A549 (cell line): Measurements from ENCODE around the gene ATP6V1B1. TPM values are rescaled to one million over a fixed set of nuclear protein-coding genes. Genes with fewer than 3 reads are reported as not detected.

Source experiments
- ATAC-seq, 2 experiments: fragments of 200-7000 bp in 1 of 2; fragments of >200 bp in 1 of 2; cut with Nextera tagmentation in 1 of 2; cut with Tn5 transposase in 1 of 2; 3 replicates each; pipeline versions ENCODE4 v1.8.0 to v1.9.1; 2018 to 2020; ENCODE audit warnings: mild to moderate bottlenecking in 1 of 2, moderate library complexity in 1 of 2
- CTCF ChIA-PET: fragments of 300-600 bp; sonication (Branson Sonifier 250); formaldehyde crosslinking; extraction: SDS; loops from one replicate; lab custom pipeline; 2021; ENCODE audit warnings: antibody characterized with exemption, inconsistent platforms; lab: Yijun Ruan, JAX
- POLR2A ChIA-PET: fragments of 350-600 bp; formaldehyde crosslinking; extraction: SDS; loops from one replicate; lab custom pipeline; 2021; ENCODE audit warnings: antibody characterized with exemption, inconsistent platforms; lab: Yijun Ruan, JAX
- DNase-seq, 2 experiments: peaks; one replicate each; pipeline versions ENCODE4 v3.0.0 to v3.0.0-alpha.2; 2011 to 2016; ENCODE audit warnings: low read depth in 1 of 2, low spot score in 1 of 2
- FAIRE-seq: peaks from 2 replicates; lab custom pipeline; 2011; peaks lifted over from hg19 to GRCh38; lab: Jason Lieb, UNC
- H3K27ac ChIP-seq, 2 experiments: fragments of >200 bp; sonication (Bioruptor Twin); formaldehyde crosslinking; 3 replicates each; pipeline ENCODE4 v1.5.1; 2016 to 2017
- H3K4me1 ChIP-seq: fragments of >200 bp; sonication (Bioruptor Twin); formaldehyde crosslinking; 3 replicates; pipeline ENCODE4 v1.6.1; 2016
- H3K4me2 ChIP-seq: fragments of >200 bp; sonication (Bioruptor Twin); formaldehyde crosslinking; 3 replicates; pipeline ENCODE4 v1.6.1; 2016
- H3K4me3 ChIP-seq: fragments of >200 bp; sonication (Bioruptor Twin); formaldehyde crosslinking; 3 replicates; pipeline ENCODE4 v1.5.1; 2016
- H3K9me3 ChIP-seq: fragments of >200 bp; sonication (Bioruptor Twin); formaldehyde crosslinking; 3 replicates; pipeline ENCODE4 v1.6.1; 2016
- BHLHE40 ChIP-seq: IDR thresholded peaks from 2 replicates; pipeline ENCODE4 v1.6.1; 2012; ENCODE audit warnings: low read depth, low read length, inconsistent platforms
- CBX2 ChIP-seq: fragments of 200-600 bp; sonication (generic); IDR thresholded peaks from 2 replicates; pipeline ENCODE4 v1.6.1; 2016; ENCODE audit warnings: low read depth, mild to moderate bottlenecking, borderline replicate concordance
- CBX8 ChIP-seq: fragments of 200-600 bp; sonication (generic); IDR thresholded peaks from 2 replicates; pipeline ENCODE4 v1.6.1; 2016
- CHD4 ChIP-seq: fragments of 200-600 bp; sonication (generic); IDR thresholded peaks from 2 replicates; pipeline ENCODE4 v1.6.1; 2016; ENCODE audit warnings: antibody characterized with exemption, mild to moderate bottlenecking, borderline replicate concordance
- ESRRA ChIP-seq: fragments of 150-350 bp; IDR thresholded peaks from 2 replicates; pipeline ENCODE4 v1.6.1; 2014; ENCODE audit warnings: mild to moderate bottlenecking, low read length, borderline replicate concordance
- FOSB ChIP-seq: fragments of 250-450 bp; sonication (Bioruptor Pico); IDR thresholded peaks from 2 replicates; pipeline ENCODE4 v1.5.0; 2020; ENCODE audit warnings: mild to moderate bottlenecking, moderate library complexity
- GATA3 ChIP-seq: IDR thresholded peaks from 2 replicates; pipeline ENCODE4 v1.6.1; 2012; ENCODE audit warnings: borderline replicate concordance
- HDAC2 ChIP-seq: fragments of 200-600 bp; sonication (generic); IDR thresholded peaks from 2 replicates; pipeline ENCODE4 v1.6.1; 2016
- HOXA7 ChIP-seq: fragments of 250-450 bp; sonication (Bioruptor Pico); IDR thresholded peaks from 2 replicates; pipeline ENCODE4 v1.5.0; 2020; ENCODE audit warnings: mild to moderate bottlenecking, moderate library complexity
- KDM5A ChIP-seq: fragments of 200-600 bp; sonication (generic); IDR thresholded peaks from 2 replicates; pipeline ENCODE4 v1.6.1; 2016; ENCODE audit warnings: antibody characterized with exemption, mild to moderate bottlenecking
- NFE2L2 ChIP-seq: fragments of 150-350 bp; conservative IDR thresholded peaks from 2 replicates; pipeline ENCODE4 v1.6.1; 2014; ENCODE audit warnings: low read length
- NPAS2 ChIP-seq: fragments of 250-450 bp; sonication (Bioruptor Pico); IDR thresholded peaks from 2 replicates; pipeline ENCODE4 v1.8.0; 2022; ENCODE audit warnings: mild to moderate bottlenecking, moderate library complexity, borderline replicate concordance
- NR3C1 ChIP-seq: fragments of >200 bp; sonication (Bioruptor Twin); formaldehyde crosslinking; IDR thresholded peaks from 3 replicates; pipeline ENCODE4 v1.6.1; 2017
- RAD21 ChIP-seq, 2 experiments: fragments of >200 bp in 1 of 2; sonication (Bioruptor Twin) in 1 of 2; formaldehyde crosslinking in 1 of 2; IDR thresholded peaks in 1 of 2; conservative IDR thresholded peaks in 1 of 2; 2 replicates in 1 of 2; 3 replicates in 1 of 2; pipeline ENCODE4 v1.6.1; 2012 to 2018; ENCODE audit warnings: inconsistent platforms in 1 of 2
- REST ChIP-seq: fragments of 200-600 bp; sonication (generic); IDR thresholded peaks from 2 replicates; pipeline ENCODE4 v1.6.1; 2016; ENCODE audit warnings: antibody characterized with exemption, mild to moderate bottlenecking, moderate library complexity
- RFX5 ChIP-seq: fragments of 450-650 bp; IDR thresholded peaks from 2 replicates; pipeline ENCODE4 v1.7.1; 2014; ENCODE audit warnings: antibody characterized with exemption, mild to moderate bottlenecking, moderate library complexity
- SMC3 ChIP-seq: fragments of >200 bp; sonication (Bioruptor Twin); formaldehyde crosslinking; IDR thresholded peaks from 3 replicates; pipeline ENCODE4 v1.6.1; 2018; ENCODE audit warnings: inconsistent platforms
- TP53 ChIP-seq: fragments of 250-450 bp; sonication (Bioruptor Pico); IDR thresholded peaks from 2 replicates; pipeline ENCODE4 v1.5.0; 2021; ENCODE audit warnings: mild to moderate bottlenecking, moderate library complexity
- USF2 ChIP-seq: fragments of 450-650 bp; IDR thresholded peaks from 2 replicates; pipeline ENCODE4 v1.6.1; 2014; ENCODE audit warnings: antibody characterized with exemption
- WGBS: methylation state at CpG from one replicate; pipeline ENCODE4 v1.1.6; 2017; ENCODE audit errors: missing lambda C conversion rate; 5-methylcytosine and 5-hydroxymethylcytosine counted together
- polyA plus RNA-seq, 4 experiments: library from polyadenylated mRNA; depleted of rRNA in 3 of 4; stranded (reverse); fragments of >200 nt; fragmentation: RNase III in 1 of 4; extraction: RNeasy Plus Mini Kit Qiagen cat#74134 plus additional on column Dnase treatment in 1 of 4; gene quantifications; 2 replicates in 3 of 4; 3 replicates in 1 of 4; pipeline ENCODE4 v1.2.3, GENCODE V29; 2011 to 2017

ATP6V1B1 gene
- polyA plus RNA-seq, 2 of the 4 experiments (the other 2 are of a cell fraction) = 1.9 to 2.5 TPM

GRCh38 chr2:70939001-70939838 is 3.5 kb downstream of the ATP6V1B1 start:
- POLR2A ChIA-PET = no interaction called here
- no peak for TF ChIP-seq BHLHE40
- no peak for TF ChIP-seq RAD21 (conservative IDR thresholded peaks at IDR 0.05 in 1 of 2, IDR thresholded peaks at IDR 0.05 in 1 of 2)
- FAIRE-seq = no peak
- H3K27ac ChIP-seq = no peak overlapping the region
- no peak overlapping the region for H3K4me3 ChIP-seq
- ATAC-seq = no peak
- CTCF ChIA-PET = interaction anchor here (0.8 to 31.9 kb wide), 6 partner anchors 0 to 77 kb away, joined by 4 to 512 read pairs (median 252); partner anchors contain the start of gene ATP6V1B1
- no peak overlapping the region for H3K4me2 ChIP-seq
- no peak for DNase-seq
- WGBS = 90% methylated on average over 30 of the region's 30 CpGs
- H3K9me3 ChIP-seq = no peaks in the 10 kb centered on the region
- no peaks in the 10 kb centered on the region for H3K4me1 ChIP-seq

GRCh38 chr2:70939839-70940580 is 4.3 kb downstream of the ATP6V1B1 start:
- 87% methylated on average over 10 of the region's 10 CpGs for WGBS
- ATAC-seq (no peak), FAIRE-seq (no peak), DNase-seq (no peak)
- TF ChIP-seq NR3C1 (no peak), ESRRA (no peak), REST (no peak), SMC3 (no peak), NPAS2 (CRISPR knock-in tag) (no peak), KDM5A (no peak), HDAC2 (no peak), RFX5 (no peak), FOSB (CRISPR knock-in tag) (no peak), TP53 (CRISPR knock-in tag) (no peak)
- CTCF ChIA-PET = interaction anchor here (1.4 to 31.9 kb wide), 6 partner anchors 0 to 78 kb away, joined by 4 to 512 read pairs (median 252); partner anchors contain the start of gene ATP6V1B1
- no peaks in the 10 kb centered on the region for H3K9me3 ChIP-seq
- no peaks in the 10 kb centered on the region for H3K4me1 ChIP-seq
- H3K4me2 ChIP-seq = no peak overlapping the region
- H3K27ac ChIP-seq = no peak overlapping the region
- POLR2A ChIA-PET = no interaction called here
- no peak overlapping the region for H3K4me3 ChIP-seq

- FAIRE-seq (no peak), ATAC-seq (no peak), DNase-seq (no peak)
- H3K4me1 ChIP-seq = peaks cover 5% of the 10 kb centered on the region; the same call in 1 of the 3 replicates
- H3K9me3 ChIP-seq = no peaks in the 10 kb centered on the region
- H3K4me2 ChIP-seq = no peak overlapping the region
- no peak overlapping the region for H3K27ac ChIP-seq
- WGBS = 59% methylated on average over 6 of the region's 6 CpGs
- no peak for TF ChIP-seq GATA3
- no peak for TF ChIP-seq SMC3
- TF ChIP-seq USF2 = no peak
- no peak for TF ChIP-seq CHD4
- TF ChIP-seq CBX8 = no peak
- TF ChIP-seq RFX5 = no peak
- TF ChIP-seq REST = no peak
- no peak for TF ChIP-seq CBX2
- TF ChIP-seq NFE2L2 = no peak
- TF ChIP-seq HOXA7 (CRISPR knock-in tag) = no peak
- POLR2A ChIA-PET = no interaction called here
- H3K4me3 ChIP-seq = no peak overlapping the region
- CTCF ChIA-PET = interaction anchor here (0.7 to 18.9 kb wide), 10 partner anchors 11 to 249 kb away, joined by 3 to 512 read pairs (median 6); partner anchors contain the start of gene ATP6V1B1
Measured at GRCh38 chr2:70941186-70941585, 5.5 kb downstream of the ATP6V1B1 start.
